ENCODE results near the gene PMM2.

The PMM2 gene

DNA sequence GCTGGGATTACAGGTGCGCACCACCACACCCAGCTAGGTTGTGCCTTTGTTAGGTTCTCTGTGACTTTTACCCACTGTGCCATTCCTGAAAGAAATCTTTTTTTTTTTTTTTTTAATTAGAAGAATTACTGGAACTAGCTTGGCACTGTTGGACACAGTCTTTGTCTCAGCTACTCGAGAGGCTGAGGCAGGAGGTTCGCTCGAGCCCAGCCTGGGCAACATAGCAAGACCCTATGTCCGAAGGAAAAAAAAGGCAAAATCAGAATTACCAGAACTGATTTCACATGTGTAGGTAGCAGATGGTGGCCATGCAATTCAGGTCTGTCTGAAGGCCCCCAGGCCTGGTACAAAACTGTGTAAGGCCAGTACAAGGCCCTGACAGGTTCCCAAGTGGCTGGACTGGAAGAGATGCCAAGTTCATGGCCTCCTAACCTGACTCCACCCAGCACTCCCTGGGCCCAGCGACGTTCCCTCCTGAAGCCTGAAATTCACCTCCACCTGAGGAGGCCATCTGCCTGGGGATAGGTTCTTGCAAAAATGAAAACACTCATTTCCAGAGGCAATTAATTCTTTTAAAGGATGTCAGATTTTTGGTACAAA is 48.2 kb downstream of the PMM2 start:
- no peak for DNase-seq (ENCODE audit: low read depth)
- TF ChIP-seq, protein P1, sequence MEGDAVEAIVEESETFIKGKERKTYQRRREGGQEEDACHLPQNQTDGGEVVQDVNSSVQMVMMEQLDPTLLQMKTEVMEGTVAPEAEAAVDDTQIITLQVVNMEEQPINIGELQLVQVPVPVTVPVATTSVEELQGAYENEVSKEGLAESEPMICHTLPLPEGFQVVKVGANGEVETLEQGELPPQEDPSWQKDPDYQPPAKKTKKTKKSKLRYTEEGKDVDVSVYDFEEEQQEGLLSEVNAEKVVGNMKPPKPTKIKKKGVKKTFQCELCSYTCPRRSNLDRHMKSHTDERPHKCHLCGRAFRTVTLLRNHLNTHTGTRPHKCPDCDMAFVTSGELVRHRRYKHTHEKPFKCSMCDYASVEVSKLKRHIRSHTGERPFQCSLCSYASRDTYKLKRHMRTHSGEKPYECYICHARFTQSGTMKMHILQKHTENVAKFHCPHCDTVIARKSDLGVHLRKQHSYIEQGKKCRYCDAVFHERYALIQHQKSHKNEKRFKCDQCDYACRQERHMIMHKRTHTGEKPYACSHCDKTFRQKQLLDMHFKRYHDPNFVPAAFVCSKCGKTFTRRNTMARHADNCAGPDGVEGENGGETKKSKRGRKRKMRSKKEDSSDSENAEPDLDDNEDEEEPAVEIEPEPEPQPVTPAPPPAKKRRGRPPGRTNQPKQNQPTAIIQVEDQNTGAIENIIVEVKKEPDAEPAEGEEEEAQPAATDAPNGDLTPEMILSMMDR (IDR thresholded peaks at IDR 0.05; ENCODE audit: control insufficient read depth, insufficient read depth, low read depth, low read length, missing control alignments) = no peak

GRCh38 chr16:8846401-8846932 is 48.8 kb downstream of the PMM2 start:
- TF ChIP-seq, protein P1 (IDR thresholded peaks at IDR 0.05; ENCODE audit: control insufficient read depth, insufficient read depth, low read depth, low read length, missing control alignments) = no peak
- no peak for DNase-seq (ENCODE audit: low read depth)

More for the DNA sequence above, 48.2 kb downstream of the PMM2 start:
- H3K4me3 ChIP-seq (ENCODE audit: control insufficient read depth, low read depth, low read length) = no peak overlapping the region

DNA sequence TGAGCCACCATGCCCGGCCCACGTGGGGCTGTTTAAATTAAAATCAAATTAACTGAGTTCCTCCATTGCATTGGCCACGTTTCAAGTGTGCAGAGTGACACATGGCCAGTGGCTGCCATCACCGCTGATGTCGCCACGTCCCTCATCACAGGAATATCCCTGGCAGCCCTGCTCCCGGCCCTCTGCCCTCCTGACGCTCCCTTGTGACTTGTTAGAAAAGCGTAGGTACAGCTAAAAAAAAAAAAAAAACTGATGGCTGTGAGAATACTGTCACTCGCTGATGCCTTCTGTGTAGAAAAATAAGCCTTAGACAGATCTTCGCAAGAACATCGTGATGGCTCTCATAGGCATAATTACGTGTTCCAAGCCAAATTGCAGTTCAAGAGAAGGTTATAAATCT is 49.5 kb downstream of the PMM2 start:
- no peak for DNase-seq (ENCODE audit: low read depth)
- TF ChIP-seq, protein P1 (IDR thresholded peaks at IDR 0.05; ENCODE audit: control insufficient read depth, insufficient read depth, low read depth, low read length, missing control alignments) = no peak
- no peak overlapping the region for H3K4me3 ChIP-seq (ENCODE audit: control insufficient read depth, low read depth, low read length)

More at GRCh38 chr16:8846401-8846932, 48.8 kb downstream of the PMM2 start:
- H3K4me3 ChIP-seq (ENCODE audit: control insufficient read depth, low read depth, low read length) = no peak overlapping the region

GRCh38 chr16:8847623-8848022 is 50.0 kb downstream of the PMM2 start:
- TF ChIP-seq, protein P1 (IDR thresholded peaks at IDR 0.05; ENCODE audit: control insufficient read depth, insufficient read depth, low read depth, low read length, missing control alignments) = no peak
- DNase-seq (ENCODE audit: low read depth) = no peak
- no peak overlapping the region for H3K4me3 ChIP-seq (ENCODE audit: control insufficient read depth, low read depth, low read length)

DNA sequence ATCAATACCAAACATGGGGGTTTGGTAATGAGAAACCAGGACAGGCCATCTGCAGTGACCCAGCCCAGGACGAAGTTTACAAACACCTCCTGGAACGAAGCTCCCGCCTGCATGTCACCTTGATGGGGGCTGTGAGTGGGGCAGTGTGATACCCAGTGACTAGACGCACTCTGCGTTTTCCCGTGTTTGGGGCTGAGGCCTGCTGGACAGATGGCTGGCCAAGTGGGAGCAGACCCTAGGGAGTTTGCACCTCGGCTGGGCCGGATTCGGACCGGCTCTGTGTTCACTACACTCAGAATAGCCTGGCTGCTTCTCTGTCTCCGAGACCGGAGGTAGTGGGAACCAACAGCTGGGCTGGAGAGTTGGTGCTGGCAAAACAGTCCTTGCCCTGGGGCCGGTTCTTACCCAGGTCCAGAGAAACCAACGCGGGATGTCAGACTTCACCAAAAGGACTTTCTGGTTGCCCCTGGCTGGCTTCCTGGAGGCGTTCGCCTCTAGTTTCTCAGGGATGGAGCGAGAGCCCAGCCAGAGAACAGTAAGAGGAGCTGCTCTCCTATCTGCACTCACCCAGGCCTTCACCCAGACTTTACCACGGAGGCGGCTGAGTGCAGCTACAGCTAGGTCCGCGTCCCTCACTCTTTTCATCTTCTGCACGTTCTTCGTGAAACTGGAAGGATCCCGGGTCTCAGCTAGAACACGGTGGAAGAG is 50.7 kb downstream of the PMM2 start:
- H3K4me3 ChIP-seq (ENCODE audit: control insufficient read depth, low read depth, low read length) = no peak overlapping the region
- TF ChIP-seq, protein P1 (IDR thresholded peaks at IDR 0.05; ENCODE audit: control insufficient read depth, insufficient read depth, low read depth, low read length, missing control alignments) = no peak
- no peak for DNase-seq (ENCODE audit: low read depth)

GRCh38 chr16:8848939-8849391 is 51.3 kb downstream of the PMM2 start:
- DNase-seq (ENCODE audit: low read depth) = no peak
- no peak overlapping the region for H3K4me3 ChIP-seq (ENCODE audit: control insufficient read depth, low read depth, low read length)
- TF ChIP-seq, protein P1 (IDR thresholded peaks at IDR 0.05; ENCODE audit: control insufficient read depth, insufficient read depth, low read depth, low read length, missing control alignments) = no peak
